ENCODE results near the gene BLCAP.

- TF ChIP-seq, protein P1, sequence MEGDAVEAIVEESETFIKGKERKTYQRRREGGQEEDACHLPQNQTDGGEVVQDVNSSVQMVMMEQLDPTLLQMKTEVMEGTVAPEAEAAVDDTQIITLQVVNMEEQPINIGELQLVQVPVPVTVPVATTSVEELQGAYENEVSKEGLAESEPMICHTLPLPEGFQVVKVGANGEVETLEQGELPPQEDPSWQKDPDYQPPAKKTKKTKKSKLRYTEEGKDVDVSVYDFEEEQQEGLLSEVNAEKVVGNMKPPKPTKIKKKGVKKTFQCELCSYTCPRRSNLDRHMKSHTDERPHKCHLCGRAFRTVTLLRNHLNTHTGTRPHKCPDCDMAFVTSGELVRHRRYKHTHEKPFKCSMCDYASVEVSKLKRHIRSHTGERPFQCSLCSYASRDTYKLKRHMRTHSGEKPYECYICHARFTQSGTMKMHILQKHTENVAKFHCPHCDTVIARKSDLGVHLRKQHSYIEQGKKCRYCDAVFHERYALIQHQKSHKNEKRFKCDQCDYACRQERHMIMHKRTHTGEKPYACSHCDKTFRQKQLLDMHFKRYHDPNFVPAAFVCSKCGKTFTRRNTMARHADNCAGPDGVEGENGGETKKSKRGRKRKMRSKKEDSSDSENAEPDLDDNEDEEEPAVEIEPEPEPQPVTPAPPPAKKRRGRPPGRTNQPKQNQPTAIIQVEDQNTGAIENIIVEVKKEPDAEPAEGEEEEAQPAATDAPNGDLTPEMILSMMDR (IDR thresholded peaks at IDR 0.05) = no peak
- no peak for TF ChIP-seq POLR2A (IDR thresholded peaks at IDR 0.05)
Measured at GRCh38 chr20:37528446-37529213, 954 bp upstream of the BLCAP start.
